Panc1 (cell line): Measurements from ENCODE around the gene CAPN10. TPM values are rescaled to one million over a fixed set of nuclear protein-coding genes. Genes with fewer than 3 reads are reported as not detected.

ENCODE experiments used
- ATAC-seq: fragments of 200-7000 bp; cut with Tn5 transposase; 2 replicates; pipeline ENCODE4 v1.9.1; 2020; ENCODE audit warnings: mild to moderate bottlenecking, moderate library complexity
- BruUV-seq: library from RNA; stranded (reverse); fragments of 400-500 nt; replicated peaks from 2 replicates; lab custom pipeline; 2021; lab: Mats Ljungman, UMichigan
- CTCF ChIA-PET: fragments of 300-600 bp; sonication (Branson Sonifier 250); formaldehyde crosslinking; loops from one replicate; lab custom pipeline; 2022; ENCODE audit warnings: antibody characterized with exemption; lab: Charles Lee
- POLR2A ChIA-PET: fragments of 300-600 bp; sonication (Branson Sonifier 250); formaldehyde crosslinking; loops from one replicate; lab custom pipeline; 2022; ENCODE audit warnings: antibody characterized with exemption; lab: Charles Lee
- DNase-seq: peaks from one replicate; pipeline ENCODE4 v3.0.0-alpha.2; 2010; ENCODE audit warnings: low read depth, low spot score
- H3K27ac ChIP-seq: 2 replicates; pipeline ENCODE4 v1.5.1; 2011; ENCODE audit warnings: mild to moderate bottlenecking, low read length, inconsistent platforms
- H3K27me3 ChIP-seq: fragments of 200-500 bp; sonication (Bioruptor generic); 2 replicates; pipeline ENCODE4 v1.6.0; 2014; ENCODE audit warnings: low read length, inconsistent platforms; ENCODE audit not compliant: control insufficient read depth, insufficient read depth
- H3K36me3 ChIP-seq: fragments of 200-500 bp; sonication (Bioruptor generic); 2 replicates; pipeline ENCODE4 v1.5.1; 2014; ENCODE audit warnings: inconsistent platforms, mild to moderate bottlenecking, low read length, moderate library complexity; ENCODE audit not compliant: control insufficient read depth, insufficient read depth
- H3K4me1 ChIP-seq: 2 replicates; pipeline ENCODE4 v1.5.1; 2011; ENCODE audit warnings: inconsistent platforms, mild to moderate bottlenecking, low read length, moderate library complexity; ENCODE audit not compliant: control insufficient read depth, insufficient read depth
- H3K4me3 ChIP-seq, 2 experiments: 2 replicates each; pipeline ENCODE4 v1.5.1; 2011 to 2012; ENCODE audit warnings: low read depth in 2 of 2, low read length in 2 of 2, mild to moderate bottlenecking in 2 of 2, inconsistent platforms in 1 of 2, moderate library complexity in 1 of 2
- H3K9me3 ChIP-seq: fragments of 200-500 bp; sonication (Bioruptor generic); 2 replicates; pipeline ENCODE4 v1.5.1; 2014; ENCODE audit warnings: low read depth, mild to moderate bottlenecking, inconsistent platforms, low read length, moderate library complexity; ENCODE audit not compliant: control insufficient read depth, insufficient read depth
- CTCF ChIP-seq: fragments of 450-650 bp; IDR thresholded peaks from 2 replicates; pipeline ENCODE4 v1.5.1; 2017; ENCODE audit warnings: mild to moderate bottlenecking
- POLR2AphosphoS5 ChIP-seq: IDR thresholded peaks from 2 replicates; pipeline ENCODE4 v1.6.1; 2012; ENCODE audit warnings: mild to moderate bottlenecking, low read depth, low read length, moderate library complexity
- REST ChIP-seq, 2 experiments: IDR thresholded peaks; 2 replicates each; pipeline ENCODE4 v1.6.1; 2011 to 2012; ENCODE audit warnings: low read depth in 2 of 2, control low read depth in 1 of 2, low read length in 1 of 2, mild to moderate bottlenecking in 1 of 2, moderate library complexity in 1 of 2; ENCODE audit not compliant: insufficient read depth in 1 of 2
- SIN3A ChIP-seq: IDR thresholded peaks from 2 replicates; pipeline ENCODE4 v1.6.1; 2012; ENCODE audit warnings: low read depth, mild to moderate bottlenecking, low read length, moderate library complexity, borderline replicate concordance; ENCODE audit not compliant: insufficient read depth
- TCF7L2 ChIP-seq: IDR thresholded peaks from 2 replicates; pipeline ENCODE4 v1.6.1; 2011; ENCODE audit warnings: mild to moderate bottlenecking, low read depth, low read length, inconsistent platforms
- in situ Hi-C: cut with HindIII; loops from 2 replicates; pipeline ENCODE4 v1.10.0; 2016; ENCODE audit warnings: low sequenced_read_pairs, low pct_unique_long_range_greater_than_20kb
- intact Hi-C: fragments of 100-400 bp; cut with micrococcal nuclease; formaldehyde crosslinking; loops from one replicate; pipeline ENCODE4 v1.10.0; 2022; ENCODE audit not compliant: unreplicated experiment
- total RNA-seq: library from RNA; stranded (reverse); gene quantifications from one replicate; pipeline ENCODE4 v1.2.1, GENCODE V29; 2021; ENCODE audit not compliant: unreplicated experiment

The CAPN10 gene
- total RNA-seq, 1 experiment from 2014 or later = 38.6 TPM

GRCh38 chr2:240596080-240596460 lies 9.5 kb downstream of the CAPN10 start:
- BruUV-seq = no TSS peak
- TF ChIP-seq POLR2AphosphoS5 = no peak
- TF ChIP-seq CTCF = no peak
- no peak for TF ChIP-seq SIN3A
- no peak for TF ChIP-seq REST (IDR thresholded peaks at IDR 0.05; ENCODE audit: insufficient read depth in 1 of 2, low read depth in 2 of 2, low read length in 1 of 2)
- TF ChIP-seq TCF7L2 = no peak
- H3K27ac ChIP-seq = no peak overlapping the region
- no peak for DNase-seq
- ChIA-PET CTCF (no interaction called here), POLR2A (no interaction called here)
- no peaks in the 10 kb centered on the region for H3K36me3 ChIP-seq
- ATAC-seq = no peak
- H3K4me1 ChIP-seq = no peaks in the 10 kb centered on the region
- in situ Hi-C loops = no loop called here
- H3K27me3 ChIP-seq = no peaks in the 10 kb centered on the region
- H3K9me3 ChIP-seq = no peaks in the 10 kb centered on the region
- no peak overlapping the region for H3K4me3 ChIP-seq
- intact Hi-C loops = no loop called here

- intact Hi-C loops (no loop called here), in situ Hi-C loops (no loop called here)
- ChIA-PET POLR2A (no interaction called here), CTCF (no interaction called here)
- Histone ChIP-seq H3K36me3 (no peaks in the 10 kb centered on the region), H3K4me1 (no peaks in the 10 kb centered on the region), H3K27me3 (no peaks in the 10 kb centered on the region), H3K27ac (no peak overlapping the region), H3K9me3 (no peaks in the 10 kb centered on the region), H3K4me3 (no peak overlapping the region)
- DNase-seq (no peak), ATAC-seq (no peak)
- no peak for TF ChIP-seq TCF7L2
- no TSS peak for BruUV-seq
Measured at GRCh38 chr2:240596491-240596931, 10.0 kb downstream of the CAPN10 start.

GRCh38 chr2:240597054-240597418 lies 10.5 kb downstream of the CAPN10 start:
- ATAC-seq (no peak), DNase-seq (no peak)
- Histone ChIP-seq H3K36me3 (no peaks in the 10 kb centered on the region), H3K4me1 (no peaks in the 10 kb centered on the region), H3K27me3 (no peaks in the 10 kb centered on the region), H3K4me3 (no peak overlapping the region), H3K9me3 (no peaks in the 10 kb centered on the region), H3K27ac (no peak overlapping the region)
- no peak for TF ChIP-seq REST (IDR thresholded peaks at IDR 0.05; ENCODE audit: insufficient read depth in 1 of 2, low read depth in 2 of 2, low read length in 1 of 2)
- CTCF ChIA-PET = no interaction called here
- POLR2A ChIA-PET = no interaction called here
- intact Hi-C loops = no loop called here
- BruUV-seq = no TSS peak
- in situ Hi-C loops = no loop called here
